ENCODE results near the gene ST3GAL3.

- TF ChIP-seq EZH2phosphoT487 (IDR thresholded peaks at IDR 0.05; ENCODE audit: low read depth, severe bottlenecking, unreplicated experiment) (no peak), EZH2 (IDR thresholded peaks at IDR 0.05; ENCODE audit: borderline replicate concordance) (no peak)
Measured at GRCh38 chr1:43853161-43853921, 146.0 kb downstream of the ST3GAL3 start.

Data from hepatocyte (in vitro differentiated cells).